K562 (cell line): ENCODE data around the gene PLXNA3. TPM values are rescaled to one million over a fixed set of nuclear protein-coding genes. Genes with fewer than 3 reads are reported as not detected.

Experiments used
- CREBBP ChIP-seq: IDR thresholded peaks from one replicate; pipeline ENCODE4 v1.6.1; 2012; ENCODE audit warnings: low read depth, mild to moderate bottlenecking, control low read depth, inconsistent platforms, low read length
- ELF1 ChIP-seq: fragments of 200-800 bp; sonication (Bioruptor generic); IDR thresholded peaks from 2 replicates; pipeline ENCODE4 v1.6.1; 2016; ENCODE audit warnings: missing genetic modification characterization, missing compliant biosample characterization
- ELF4 ChIP-seq: fragments of 450-650 bp; formaldehyde crosslinking; IDR thresholded peaks from 2 replicates; pipeline ENCODE4 v1.4.0; 2022; ENCODE audit warnings: missing genetic modification characterization
- GABPB1 ChIP-seq: sonication (generic); formaldehyde crosslinking; IDR thresholded peaks from 2 replicates; pipeline ENCODE4 v1.8.0; 2022; ENCODE audit warnings: mild to moderate bottlenecking, missing genetic modification reagents
- HINFP ChIP-seq: fragments of 450-650 bp; conservative IDR thresholded peaks from 2 replicates; pipeline ENCODE4 v1.6.1; 2016; ENCODE audit warnings: missing genetic modification characterization, low read depth, mild to moderate bottlenecking, control low read depth, missing compliant biosample characterization
- KAT8 ChIP-seq: fragments of 450-650 bp; IDR thresholded peaks from 2 replicates; pipeline ENCODE4 v1.6.1; 2016; ENCODE audit warnings: low read depth, mild to moderate bottlenecking
- KDM2B ChIP-seq: fragments of 250-450 bp; sonication (Bioruptor Pico); IDR thresholded peaks from 2 replicates; pipeline ENCODE4 v1.8.0; 2021; ENCODE audit warnings: mild to moderate bottlenecking, moderate library complexity
- MTF1 ChIP-seq: fragments of 250-450 bp; sonication (Bioruptor Pico); IDR thresholded peaks from 2 replicates; pipeline ENCODE4 v1.9.0; 2021; ENCODE audit warnings: moderate library complexity, mild to moderate bottlenecking, inconsistent platforms, borderline replicate concordance
- POLR2H ChIP-seq: IDR thresholded peaks from 2 replicates; pipeline ENCODE4 v1.6.1; 2016; ENCODE audit warnings: missing genetic modification characterization, low read depth, mild to moderate bottlenecking, control low read depth, missing compliant biosample characterization, moderate library complexity
- RBFOX2 ChIP-seq: fragments of 200-400 bp; formaldehyde crosslinking; IDR thresholded peaks from 2 replicates; pipeline ENCODE4 v1.6.1; 2017; ENCODE audit warnings: low read depth, mild to moderate bottlenecking, low read length, moderate library complexity
- SIRT6 ChIP-seq: IDR thresholded peaks from one replicate; pipeline ENCODE4 v1.6.1; 2012; ENCODE audit warnings: low read depth, mild to moderate bottlenecking, control low read depth, inconsistent platforms, low read length, moderate library complexity
- TBL1XR1 ChIP-seq, 2 experiments: IDR thresholded peaks; 2 replicates each; pipeline ENCODE4 v1.6.1; 2012; ENCODE audit warnings: improper control_type of control experiment in 2 of 2, low read length in 2 of 2, mild to moderate bottlenecking in 1 of 2
- UBTF ChIP-seq, 2 experiments: IDR thresholded peaks; 2 replicates each; pipeline ENCODE4 v1.6.1; 2012; ENCODE audit warnings: improper control_type of control experiment in 2 of 2, low read depth in 2 of 2, low read length in 2 of 2, borderline replicate concordance in 1 of 2
- ZBTB11 ChIP-seq, 3 experiments: fragments of 200-800 bp in 1 of 3; fragments of 250-450 bp in 1 of 3; fragments of 450-650 bp in 1 of 3; sonication (Bioruptor Pico) in 1 of 3; sonication (Bioruptor generic) in 1 of 3; formaldehyde crosslinking in 1 of 3; IDR thresholded peaks; 2 replicates each; pipeline versions ENCODE4 v1.6.1 to v1.8.0; 2016 to 2022; ENCODE audit warnings: mild to moderate bottlenecking in 2 of 3, missing genetic modification characterization in 2 of 3, missing compliant biosample characterization in 1 of 3, moderate library complexity in 1 of 3
- ZBTB49 ChIP-seq: sonication (generic); formaldehyde crosslinking; IDR thresholded peaks from 2 replicates; pipeline ENCODE4 v1.8.0; 2022; ENCODE audit warnings: missing genetic modification reagents, mild to moderate bottlenecking, borderline replicate concordance
- ZNF124 ChIP-seq: sonication (generic); formaldehyde crosslinking; IDR thresholded peaks from 2 replicates; pipeline ENCODE4 v1.8.1; 2022; ENCODE audit warnings: missing genetic modification reagents
- polyA plus RNA-seq, 8 experiments: library from polyadenylated mRNA; depleted of rRNA in 4 of 8; stranded (reverse) in 5 of 8; unstranded in 3 of 8; fragments of >200 nt; fragmentation: Nextera tagmentation in 2 of 8; fragmentation: Illumina TruSeq in 1 of 8; extraction: Ambion mirVana in 2 of 8; extraction: Trizol in 1 of 8; gene quantifications; 2 replicates each; pipeline versions ENCODE4 v1.2.1 to v1.2.3, GENCODE V29; 2011 to 2014; ENCODE audit warnings: inconsistent platforms in 1 of 8, missing spikeins in 1 of 8
- total RNA-seq, 7 experiments: library from RNA; depleted of rRNA in 6 of 7; stranded (reverse); fragments of >200 nt in 6 of 7; fragmentation: Illumina TruSeq in 2 of 7; extraction: Trizol in 2 of 7; gene quantifications; 2 replicates each; pipeline versions ENCODE4 v1.2.1 to v1.2.3, GENCODE V29; 2011 to 2021; ENCODE audit warnings: low replicate concordance in 1 of 7

The PLXNA3 gene
- total and polyA plus RNA-seq, 9 of the 15 experiments (the other 6 are each of a cell fraction or from before 2014, with no cell fraction given), result 0.32 to 47.8 (median 7.5) TPM

GRCh38 chrX:154478728-154479622 is 20.9 kb downstream of the PLXNA3 start, which contains the start of gene LAGE3 (continued):
- TF ChIP-seq ELF4, result no peak
- peak; percentile 90 for TF ChIP-seq RBFOX2
- peak; percentile 67 for TF ChIP-seq POLR2H
- TF ChIP-seq UBTF (IDR thresholded peaks at IDR 0.05; ENCODE audit: borderline replicate concordance in 1 of 2, low read depth in 2 of 2, low read length in 2 of 2), result 0 out of 4 replicates have a peak, but pooled peaks of 1 of the 2 experiments have one; percentile 4
- no peak for TF ChIP-seq ZBTB49
- no peak for TF ChIP-seq ZNF124 (CRISPR knock-in tag)
- TF ChIP-seq KAT8, result no peak
- TF ChIP-seq CREBBP, result no peak
- TF ChIP-seq TBL1XR1 (IDR thresholded peaks at IDR 0.05; ENCODE audit: low read length in 2 of 2), result 0 out of 4 replicates have a peak, but pooled peaks have one; percentile 22 to 28
- peak; percentile 69; the same call in 1 of the 2 replicates for TF ChIP-seq GABPB1 (CRISPR knock-in tag)
- no peak for TF ChIP-seq HINFP
- TF ChIP-seq SIRT6, result no peak
- no peak for TF ChIP-seq MTF1
- TF ChIP-seq ELF1 (tag), result no peak
- TF ChIP-seq ZBTB11 (CRISPR knock-in tag; IDR thresholded peaks at IDR 0.05), result no peak
- no peak for TF ChIP-seq KDM2B (CRISPR knock-in tag)
